Activated CD8-positive, alpha-beta T cell treated with anti-CD3 and anti-CD28 coated beads, Interleukin-2, amount 10 ng/mL, durations not matched to agents 7 days and 5 days (primary cell): ENCODE results near the gene LTBP4. TPM values are rescaled to one million over a fixed set of nuclear protein-coding genes. Genes with fewer than 3 reads are reported as not detected.
"Not testable (repeated sequence)": the region's sequence is repeated elsewhere in the genome, so short reads cannot be mapped to it uniquely, and the experiment has no call there.

Experiments
- ATAC-seq: fragments of 150-1000 bp; cut with Tn5 transposase; one replicate; pipeline ENCODE4 v1.10.0; 2021; ENCODE audit warnings: moderate library complexity
- CTCF ChIA-PET: fragments of 350-600 bp; sonication (Branson Sonifier 250); formaldehyde crosslinking; loops from one replicate; lab custom pipeline; 2021; ENCODE audit warnings: antibody characterized with exemption; lab: Charles Lee
- POLR2A ChIA-PET: fragments of 350-600 bp; sonication (Branson Sonifier 250); formaldehyde crosslinking; loops from one replicate; lab custom pipeline; 2021; ENCODE audit warnings: antibody characterized with exemption; lab: Charles Lee
- DNase-seq: peaks from one replicate; pipeline ENCODE4 v3.0.0-alpha.2; 2020
- H3K27ac Mint-ChIP-seq: one replicate; pipeline ENCODE4 v1.8.0; 2021; ENCODE audit warnings: mild to moderate bottlenecking, mixed read lengths
- H3K27me3 Mint-ChIP-seq: one replicate; pipeline ENCODE4 v1.8.0; 2021; ENCODE audit warnings: low read depth, mixed read lengths
- H3K36me3 Mint-ChIP-seq: one replicate; pipeline ENCODE4 v1.8.0; 2021; ENCODE audit warnings: low read depth, mixed read lengths
- H3K4me1 Mint-ChIP-seq: one replicate; pipeline ENCODE4 v1.8.0; 2021; ENCODE audit warnings: low read depth, mixed read lengths
- H3K4me3 Mint-ChIP-seq: one replicate; pipeline ENCODE4 v1.8.0; 2021; ENCODE audit warnings: mild to moderate bottlenecking, mixed read lengths
- H3K9me3 Mint-ChIP-seq: one replicate; pipeline ENCODE4 v1.8.0; 2022; ENCODE audit warnings: mixed read lengths; ENCODE audit not compliant: insufficient read depth
- total RNA-seq, 2 experiments: library from RNA; stranded (reverse); gene quantifications; one replicate each; pipeline ENCODE4 v1.2.3, GENCODE V29; 2021

The LTBP4 gene
- total RNA-seq = 10 to 100 TPM; 54.3 to 54.7 TPM

GRCh38 chr19:40601134-40601974 lies at the start of gene LTBP4:
LTBP4 (plus strand) TSS chr19:40601369; CDS start chr19:40601388, 19 bp downstream.
- ChIA-PET POLR2A (interaction anchor here (1.5 kb wide), 1 partner anchor 11 kb away, joined by 3 read pairs; no protein-coding TSS in a partner anchor), CTCF (interaction anchor here (1.2 to 8.5 kb wide), 8 partner anchors 8 to 137 kb away, joined by 3 to 62 read pairs (median 8); partner anchors contain the start of gene BLVRB)
- Mint-ChIP-seq H3K4me1 (peaks cover 71% of the 10 kb centered on the region), H3K9me3 (no peaks in the 10 kb centered on the region), H3K27me3 (peaks cover 44% of the 10 kb centered on the region), H3K4me3 (peak within 1 kb of the TSS; percentile 49), H3K27ac (no peak within 1 kb of the TSS), H3K36me3 (no peaks in the 10 kb centered on the region)
- DNase-seq (peak; percentile 44), ATAC-seq (no peak)

- CTCF ChIA-PET = interaction anchor here (1.9 kb wide), 1 partner anchor 88 kb away, joined by 5 read pairs; no protein-coding TSS in a partner anchor
- no peak overlapping the region for H3K27ac Mint-ChIP-seq
- peaks cover 43% of the 10 kb centered on the region for H3K27me3 Mint-ChIP-seq
- no peaks in the 10 kb centered on the region for H3K9me3 Mint-ChIP-seq
- ATAC-seq (no peak), DNase-seq (no peak)
- no peaks in the 10 kb centered on the region for H3K36me3 Mint-ChIP-seq
- H3K4me3 Mint-ChIP-seq = no peak overlapping the region
- H3K4me1 Mint-ChIP-seq = peaks cover 5% of the 10 kb centered on the region
- POLR2A ChIA-PET = no interaction called here
Observed at GRCh38 chr19:40552848-40553247, 48.3 kb upstream of the LTBP4 start.

GRCh38 chr19:40553885-40554857 lies 47.0 kb upstream of the LTBP4 start:
- H3K36me3 Mint-ChIP-seq = no peaks in the 10 kb centered on the region
- DNase-seq (no peak), ATAC-seq (no peak)
- H3K27ac Mint-ChIP-seq = no peak overlapping the region
- ChIA-PET CTCF (interaction anchor here (1.9 kb wide), 1 partner anchor 89 kb away, joined by 5 read pairs; no protein-coding TSS in a partner anchor), POLR2A (interaction anchor here (1.0 kb wide), 1 partner anchor 51 kb away, joined by 3 read pairs; no protein-coding TSS in a partner anchor)
- H3K27me3 Mint-ChIP-seq = peaks cover 37% of the 10 kb centered on the region
- H3K9me3 Mint-ChIP-seq = no peaks in the 10 kb centered on the region
- H3K4me1 Mint-ChIP-seq = no peaks in the 10 kb centered on the region
- H3K4me3 Mint-ChIP-seq = no peak overlapping the region

- Mint-ChIP-seq H3K4me3 (no peak overlapping the region), H3K4me1 (no peaks in the 10 kb centered on the region), H3K27me3 (peaks cover 29% of the 10 kb centered on the region), H3K9me3 (no peaks in the 10 kb centered on the region), H3K36me3 (no peaks in the 10 kb centered on the region), H3K27ac (no peak overlapping the region)
- CTCF ChIA-PET = interaction anchor here (1.5 to 2.9 kb wide), 3 partner anchors 15 to 78 kb away, joined by 3 to 8 read pairs (median 8); no protein-coding TSS in a partner anchor
- no peak for DNase-seq
- no peak for ATAC-seq
- POLR2A ChIA-PET = no interaction called here
Observed at GRCh38 chr19:40555978-40556689, 45.0 kb upstream of the LTBP4 start.

- POLR2A ChIA-PET = no interaction called here
Observed at GRCh38 chr19:40556953-40557530, 44.1 kb upstream of the LTBP4 start.

GRCh38 chr19:40559394-40559793 lies 41.8 kb upstream of the LTBP4 start:
- CTCF ChIA-PET = interaction anchor here (0.8 to 1.2 kb wide), 2 partner anchors 10 to 44 kb away, joined by 3 to 4 read pairs; no protein-coding TSS in a partner anchor
- peaks cover 17% of the 10 kb centered on the region for H3K27me3 Mint-ChIP-seq
- ATAC-seq = no peak

More at GRCh38 chr19:40556953-40557530, 44.1 kb upstream of the LTBP4 start:
- ATAC-seq (no peak), DNase-seq (no peak)
- Mint-ChIP-seq H3K36me3 (no peaks in the 10 kb centered on the region), H3K4me3 (no peak overlapping the region), H3K27me3 (peaks cover 29% of the 10 kb centered on the region), H3K4me1 (peaks cover 4% of the 10 kb centered on the region), H3K9me3 (no peaks in the 10 kb centered on the region), H3K27ac (no peak overlapping the region)
- CTCF ChIA-PET = interaction anchor here (1.5 to 2.9 kb wide), 3 partner anchors 14 to 78 kb away, joined by 3 to 8 read pairs (median 8); no protein-coding TSS in a partner anchor

GRCh38 chr19:40560092-40560507 lies 41.1 kb upstream of the LTBP4 start:
- POLR2A ChIA-PET = no interaction called here

More at GRCh38 chr19:40559394-40559793, 41.8 kb upstream of the LTBP4 start:
- Mint-ChIP-seq H3K4me1 (peaks cover 4% of the 10 kb centered on the region), H3K4me3 (no peak overlapping the region), H3K9me3 (no peaks in the 10 kb centered on the region), H3K27ac (no peak overlapping the region), H3K36me3 (no peaks in the 10 kb centered on the region)
- POLR2A ChIA-PET = no interaction called here
- no peak for DNase-seq

GRCh38 chr19:40561947-40562346 lies 39.2 kb upstream of the LTBP4 start:
- Mint-ChIP-seq H3K36me3 (no peaks in the 10 kb centered on the region), H3K27me3 (peaks cover 25% of the 10 kb centered on the region), H3K27ac (no peak overlapping the region), H3K4me1 (peaks cover 4% of the 10 kb centered on the region), H3K9me3 (no peaks in the 10 kb centered on the region), H3K4me3 (no peak overlapping the region)
- ATAC-seq = no peak
- ChIA-PET CTCF (no interaction called here), POLR2A (no interaction called here)
- no peak for DNase-seq

More at GRCh38 chr19:40560092-40560507, 41.1 kb upstream of the LTBP4 start:
- ATAC-seq = no peak
- Mint-ChIP-seq H3K27me3 (peaks cover 13% of the 10 kb centered on the region), H3K36me3 (no peaks in the 10 kb centered on the region), H3K4me3 (no peak overlapping the region), H3K27ac (no peak overlapping the region), H3K4me1 (peaks cover 4% of the 10 kb centered on the region), H3K9me3 (no peaks in the 10 kb centered on the region)
- DNase-seq = no peak
- CTCF ChIA-PET = interaction anchor here (0.8 kb wide), 1 partner anchor 11 kb away, joined by 4 read pairs; no protein-coding TSS in a partner anchor

GRCh38 chr19:40564535-40564934 lies 36.6 kb upstream of the LTBP4 start:
- H3K9me3 Mint-ChIP-seq, H3K36me3 Mint-ChIP-seq, CTCF ChIA-PET, POLR2A ChIA-PET, ATAC-seq, DNase-seq, H3K4me3 Mint-ChIP-seq, H3K27ac Mint-ChIP-seq, H3K4me1 Mint-ChIP-seq: not testable (repeated sequence)
- peaks cover 43% of the 10 kb centered on the region for H3K27me3 Mint-ChIP-seq

- Mint-ChIP-seq H3K4me3 (no peak overlapping the region), H3K27ac (no peak overlapping the region), H3K9me3 (no peaks in the 10 kb centered on the region), H3K27me3 (peaks cover 44% of the 10 kb centered on the region), H3K36me3 (no peaks in the 10 kb centered on the region), H3K4me1 (peaks cover 11% of the 10 kb centered on the region)
- ATAC-seq (no peak), DNase-seq (no peak)
- ChIA-PET CTCF (no interaction called here), POLR2A (interaction anchor here (0.9 kb wide), 1 partner anchor 44 kb away, joined by 3 read pairs; no protein-coding TSS in a partner anchor)
Observed at GRCh38 chr19:40565355-40565754, 35.8 kb upstream of the LTBP4 start.
